ENCODE results near the gene KIAA1755. TPM values are rescaled to one million over a fixed set of nuclear protein-coding genes. Genes with fewer than 3 reads are reported as not detected.

KIAA1755 gene
- total RNA-seq, 1 donor from 2014 or later: 0.16 TPM

- no peak for DNase-seq (ENCODE audit: low read depth)
Measured at GRCh38 chr20:38243709-38244020, 16.9 kb downstream of the KIAA1755 start.

- DNase-seq (ENCODE audit: low read depth): no peak
Measured at GRCh38 chr20:38242848-38243708, 17.5 kb downstream of the KIAA1755 start.

DNA sequence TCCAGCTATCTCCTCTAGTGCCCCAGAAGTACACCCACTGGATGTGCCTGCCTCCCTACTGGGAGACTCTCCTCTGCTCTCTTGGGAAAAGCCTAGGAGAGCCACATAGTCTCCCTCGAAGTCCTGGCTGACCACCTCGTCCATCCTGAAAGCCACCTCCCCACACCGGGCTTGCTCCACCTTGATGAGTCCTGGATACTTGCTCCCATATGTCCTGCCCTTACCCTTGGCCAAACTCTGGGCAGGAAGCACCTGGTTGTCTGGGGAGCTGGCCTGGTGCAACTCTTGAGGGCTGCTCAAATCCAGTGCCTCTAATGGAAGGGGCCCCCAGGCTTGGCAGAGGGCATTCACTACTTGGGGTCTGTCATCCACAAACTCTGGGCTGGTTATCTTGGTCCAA is 19.3 kb downstream of the KIAA1755 start:
- no peak for DNase-seq (ENCODE audit: low read depth)

DNA sequence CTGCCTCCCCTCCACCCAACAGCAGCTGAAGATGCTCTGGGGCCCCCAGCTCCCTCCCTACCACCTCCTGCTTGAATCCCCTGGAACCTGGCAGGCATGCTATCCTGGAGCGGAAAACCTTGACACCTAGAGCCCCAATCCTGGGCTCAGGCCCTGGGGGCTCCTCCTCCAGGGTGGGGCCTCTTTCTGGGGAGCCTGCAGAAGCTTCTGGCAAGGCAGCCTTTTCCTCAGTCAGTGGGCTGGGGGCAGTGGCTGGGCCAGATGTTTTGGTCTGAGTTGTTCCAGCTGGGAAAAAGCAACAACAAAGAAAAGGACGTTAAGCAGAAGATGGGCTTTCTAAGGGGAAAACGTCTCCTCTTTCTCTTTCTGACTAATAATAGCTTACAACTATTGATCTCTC is 21.1 kb downstream of the KIAA1755 start:
- no peak for DNase-seq (ENCODE audit: low read depth)

GRCh38 chr20:38238829-38239228 is 21.7 kb downstream of the KIAA1755 start:
- no peak for DNase-seq (ENCODE audit: low read depth)

- DNase-seq (ENCODE audit: low read depth): no peak
Measured at GRCh38 chr20:38237381-38237780, 23.2 kb downstream of the KIAA1755 start.

DNA sequence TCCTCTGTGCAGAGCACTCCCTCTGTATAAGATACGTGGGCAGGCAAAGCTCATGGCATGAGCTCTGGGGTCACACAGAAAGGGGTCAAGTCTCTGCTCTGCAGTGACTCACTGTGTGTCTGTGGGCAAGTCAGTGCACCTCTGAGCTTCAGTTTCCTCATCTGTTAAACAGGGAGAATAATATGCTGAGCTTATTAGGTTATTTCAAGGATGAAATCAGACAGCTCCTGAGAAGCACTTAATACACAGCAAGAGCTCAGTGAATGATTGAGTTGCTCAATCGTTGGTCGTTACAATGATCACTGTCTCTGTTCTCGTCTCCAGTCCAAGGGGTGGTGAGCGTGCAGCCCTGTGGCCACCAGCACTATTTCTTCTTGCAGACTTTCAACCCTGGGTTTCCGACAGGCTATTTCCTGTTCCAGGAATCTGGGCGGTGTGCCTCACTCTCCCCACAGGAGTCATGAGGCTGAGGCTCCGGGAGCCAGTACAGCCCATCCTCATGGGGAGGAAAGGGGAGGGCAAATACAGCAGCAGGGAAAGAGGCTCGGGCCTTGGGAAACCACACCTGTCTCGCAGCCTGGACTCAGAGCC is 28.9 kb downstream of the KIAA1755 start:
- no peak for DNase-seq (ENCODE audit: low read depth)

- no peak for DNase-seq (ENCODE audit: low read depth)
Measured at GRCh38 chr20:38230957-38231526, 29.5 kb downstream of the KIAA1755 start.

GRCh38 chr20:38230253-38230551 is 30.3 kb downstream of the KIAA1755 start:
- DNase-seq (ENCODE audit: low read depth): no peak

DNA sequence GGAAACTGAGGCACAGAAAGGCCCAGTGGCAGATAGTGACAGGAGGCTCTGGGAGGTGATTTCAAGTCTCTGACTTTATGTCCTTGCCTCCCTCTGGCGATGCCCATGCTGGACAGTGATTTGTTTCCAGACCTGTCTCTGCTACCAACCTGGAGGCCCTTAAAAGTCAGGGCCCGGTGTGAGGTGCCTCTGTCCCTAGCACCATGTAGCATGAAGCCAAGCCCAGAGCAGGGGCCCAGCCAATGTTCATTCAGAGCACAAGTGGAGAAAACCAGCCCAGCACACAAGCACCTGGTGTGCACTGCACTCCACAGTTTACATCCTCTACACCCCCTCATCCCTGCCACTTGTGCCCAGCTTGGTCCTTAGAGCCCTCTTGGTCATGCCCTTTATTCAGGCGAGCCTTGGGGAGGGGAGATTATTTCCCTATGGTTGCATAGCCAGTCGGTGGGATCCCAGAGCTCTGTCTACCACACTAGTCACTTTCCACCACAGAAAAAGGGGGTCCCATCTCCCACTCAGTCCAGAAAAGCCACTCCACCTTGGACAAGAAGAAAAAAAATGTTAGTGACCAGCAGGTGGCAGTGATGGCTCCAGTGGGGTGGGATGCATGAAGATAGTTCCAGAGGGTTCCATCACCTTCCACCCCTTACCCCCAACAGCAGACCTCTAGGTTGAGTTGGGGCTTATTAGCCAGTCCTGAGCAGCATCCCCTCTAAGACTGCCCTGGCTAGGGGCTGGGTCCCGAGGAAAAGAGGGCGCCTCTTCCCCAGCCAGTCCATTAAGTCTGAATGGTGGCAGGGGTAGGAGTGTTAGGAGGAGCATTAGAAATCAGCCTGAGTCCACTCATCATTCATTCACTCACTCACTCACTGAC is 30.9 kb downstream of the KIAA1755 start:
- DNase-seq (ENCODE audit: low read depth): peak; percentile 51

DNA sequence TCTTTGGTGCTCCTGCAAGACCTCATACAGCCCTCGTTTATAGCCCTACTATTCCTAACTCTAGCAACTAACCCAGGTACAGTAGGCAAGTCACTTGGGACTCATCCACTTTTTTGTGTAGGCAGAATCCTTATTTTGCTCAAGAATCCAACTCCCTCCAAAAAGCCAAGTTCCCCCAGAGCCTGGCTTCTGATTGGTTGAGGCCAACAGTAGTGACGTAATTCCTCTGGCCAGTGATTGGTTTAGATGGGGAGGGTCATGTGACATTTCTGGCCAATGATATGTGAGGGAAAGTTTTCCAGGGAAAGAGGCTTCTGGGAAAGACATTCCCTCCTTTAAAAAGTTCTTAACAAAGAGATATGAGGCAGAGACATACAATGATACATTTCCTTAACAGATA is 32.1 kb downstream of the KIAA1755 start:
- DNase-seq (ENCODE audit: low read depth): no peak

- DNase-seq (ENCODE audit: low read depth): no peak
Measured at GRCh38 chr20:38227420-38228360, 32.8 kb downstream of the KIAA1755 start.

DNA sequence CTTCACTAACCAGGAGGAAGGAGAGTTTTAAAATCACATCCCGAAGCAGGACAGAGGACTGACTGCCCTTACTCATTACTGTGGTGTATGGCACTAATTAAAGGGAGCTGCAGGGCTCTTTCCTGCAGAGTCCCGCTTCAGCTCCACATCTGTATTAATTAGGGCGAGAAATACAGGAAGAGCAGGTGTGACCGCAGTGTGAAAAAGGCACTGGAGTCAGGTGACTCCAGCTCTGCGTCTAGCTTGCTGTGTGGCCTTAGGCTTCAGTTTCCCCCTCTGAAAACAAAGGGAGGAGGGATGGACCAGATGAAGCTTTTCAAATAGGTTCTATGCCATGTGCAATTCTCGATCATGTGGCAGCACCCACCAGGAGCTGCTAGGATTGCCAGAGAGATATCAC is 34.0 kb downstream of the KIAA1755 start:
- DNase-seq (ENCODE audit: low read depth): no peak

DNA sequence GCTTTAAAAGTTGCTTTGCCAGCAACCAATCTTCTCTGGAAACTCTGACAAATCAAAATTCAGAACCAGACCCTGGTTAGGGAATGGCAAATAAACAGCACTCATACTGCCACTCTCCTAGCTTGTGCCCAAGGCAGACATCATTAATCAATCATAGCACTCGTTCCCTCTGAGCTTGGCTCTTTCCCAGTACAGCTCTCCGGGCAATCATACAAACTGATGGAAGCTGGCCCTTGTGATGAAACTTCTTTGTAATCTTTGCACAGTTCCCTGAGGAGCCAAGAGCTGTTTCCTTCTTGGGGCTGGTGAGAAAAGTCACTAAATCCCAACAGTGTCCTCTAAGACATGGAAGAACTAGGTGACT is 34.7 kb downstream of the KIAA1755 start:
- no peak for DNase-seq (ENCODE audit: low read depth)

DNA sequence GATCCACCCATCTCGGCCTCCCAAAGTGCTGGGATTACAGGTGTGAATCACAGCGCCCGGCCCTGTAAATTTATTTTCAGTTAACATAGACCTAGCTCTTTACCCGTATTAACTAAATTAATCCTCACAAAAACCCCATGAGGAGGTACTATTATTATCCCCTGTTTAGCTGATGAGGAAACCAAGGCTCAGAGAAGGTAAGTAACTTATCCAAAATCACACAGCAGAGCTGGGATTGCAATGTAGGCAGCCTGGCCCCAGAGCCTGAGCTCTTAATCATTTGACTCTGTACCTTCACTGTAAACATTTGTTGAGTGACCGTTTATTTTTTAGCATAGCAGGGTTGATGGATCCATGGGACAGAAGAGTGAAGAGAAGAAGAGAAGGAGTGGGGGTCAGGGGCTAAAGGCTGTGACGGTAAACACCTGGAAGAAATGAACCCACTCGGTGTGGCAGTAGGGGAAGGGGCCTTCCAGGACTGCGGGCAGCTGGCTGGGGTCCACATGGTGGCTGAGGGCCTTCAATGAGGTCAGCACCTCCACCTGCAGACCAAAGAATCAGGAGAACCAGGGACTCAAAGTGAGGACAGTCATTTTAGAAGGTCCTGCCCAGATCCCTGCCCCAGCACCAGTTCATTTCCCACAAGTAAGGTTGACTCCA is 35.2 kb downstream of the KIAA1755 start:
- no peak for DNase-seq (ENCODE audit: low read depth)

- no peak for DNase-seq (ENCODE audit: low read depth)
Measured at GRCh38 chr20:38224531-38224930, 36.0 kb downstream of the KIAA1755 start.

DNA sequence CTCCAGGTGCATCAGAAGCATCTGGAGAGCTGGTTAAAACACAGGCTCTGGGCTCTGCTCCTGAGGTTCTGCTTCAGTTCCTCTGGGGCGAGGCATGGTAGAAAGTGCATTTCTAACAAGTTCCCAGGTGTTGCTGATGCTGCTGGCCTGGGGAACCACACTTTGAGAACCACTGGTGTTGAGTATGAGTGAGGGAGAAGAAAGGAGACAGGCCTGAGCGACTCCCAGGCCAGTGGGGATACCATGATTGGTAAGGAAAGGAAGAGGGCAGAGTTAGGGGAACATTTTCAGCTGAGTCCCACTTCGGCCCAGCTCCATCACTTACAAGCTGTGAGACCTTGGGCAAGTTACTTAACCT is 36.8 kb downstream of the KIAA1755 start:
- DNase-seq (ENCODE audit: low read depth): no peak

DNA sequence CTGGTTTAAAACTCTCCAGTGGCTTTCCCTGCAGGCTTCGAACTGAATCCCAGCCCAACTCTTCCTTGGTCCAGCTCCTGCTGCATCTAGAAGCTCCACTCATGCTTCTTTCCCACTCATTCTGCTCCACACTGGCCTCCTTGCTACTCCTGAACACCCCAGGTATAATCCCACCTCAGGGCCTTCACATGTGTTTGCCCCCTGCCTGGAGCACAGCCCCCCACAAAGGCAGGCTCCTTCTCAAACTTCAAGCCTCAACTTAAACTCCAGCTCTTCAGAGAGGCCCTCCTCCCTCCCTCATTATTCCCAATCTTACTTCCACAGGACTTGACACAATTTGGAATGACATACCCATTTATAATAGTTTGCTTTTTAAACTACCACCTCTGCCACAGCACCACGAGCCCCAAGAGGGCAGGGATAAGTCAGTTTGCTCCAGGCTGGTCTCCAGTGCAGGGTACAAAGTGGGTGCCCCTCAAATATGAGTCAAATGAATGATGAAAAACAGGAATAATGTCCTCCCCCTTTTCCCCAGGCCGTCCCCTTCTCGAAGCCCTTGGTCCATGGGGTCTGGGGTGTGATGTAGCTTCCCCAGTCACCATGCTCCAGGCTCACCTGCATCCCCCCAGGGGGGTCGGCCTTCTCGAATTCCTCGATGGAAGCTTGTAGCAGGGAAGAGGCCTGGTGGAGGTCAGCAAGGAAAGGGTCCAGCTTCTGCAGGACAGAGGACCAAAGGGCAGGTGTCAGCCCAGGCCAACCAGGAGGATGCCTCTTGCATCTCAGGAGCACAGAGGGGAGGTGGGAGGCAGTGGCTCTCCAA is 37.4 kb downstream of the KIAA1755 start:
- DNase-seq (ENCODE audit: low read depth): no peak

- DNase-seq (ENCODE audit: low read depth): peak; percentile 72
Measured at GRCh38 chr20:38222231-38222922, 38.2 kb downstream of the KIAA1755 start.

Data from myocyte (in vitro differentiated cells).